ENCODE results near the gene LRRC7.

Gene LRRC7

DNA sequence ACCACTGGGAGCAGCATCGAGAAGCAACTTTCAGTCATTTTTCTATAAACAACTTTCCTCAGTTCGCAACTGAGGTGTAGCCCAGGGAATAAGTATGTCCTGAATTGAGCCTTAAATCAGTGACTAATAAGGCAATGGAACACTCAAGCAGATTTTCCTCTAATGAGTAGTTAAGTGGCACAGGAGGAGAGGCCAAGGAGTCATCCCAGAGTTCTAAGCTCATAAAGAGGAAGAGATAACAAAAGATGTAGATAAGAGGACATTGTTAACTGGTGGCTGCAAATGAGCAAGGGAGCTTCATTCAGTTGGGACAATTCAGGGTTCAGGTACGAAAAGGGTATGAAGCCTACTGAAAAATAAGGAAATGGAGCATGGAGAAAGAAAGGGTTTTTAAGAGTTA, 573.2 kb downstream of the LRRC7 start:
- H3K9me3 ChIP-seq (ENCODE audit: low read length): no peaks in the 10 kb centered on the region
- no peak overlapping the region for H3K27ac ChIP-seq (ENCODE audit: low read depth, low read length, poor library complexity, severe bottlenecking)
- no peaks in the 10 kb centered on the region for H3K9me2 ChIP-seq (ENCODE audit: low read depth, low read length)
- H3K79me2 ChIP-seq (ENCODE audit: insufficient read depth, low read length): no peaks in the 10 kb centered on the region
- no peaks in the 10 kb centered on the region for H4K20me1 ChIP-seq (ENCODE audit: insufficient read depth, low read length)
- H3K4me2 ChIP-seq (ENCODE audit: low read length): no peak overlapping the region
- no peak for TF ChIP-seq EZH2 (IDR thresholded peaks at IDR 0.05; ENCODE audit: borderline replicate concordance, low read length)
- no peak for TF ChIP-seq CTCF (IDR thresholded peaks at IDR 0.05; ENCODE audit: low read length)
- H2AFZ ChIP-seq (ENCODE audit: low read length): no peak overlapping the region
- H3K36me3 ChIP-seq (ENCODE audit: insufficient read depth, low read length): no peaks in the 10 kb centered on the region
- no peaks in the 10 kb centered on the region for H3K4me1 ChIP-seq (ENCODE audit: insufficient read depth, low read length, severe bottlenecking)
- H3K27me3 ChIP-seq (ENCODE audit: insufficient read depth, low read length): no peaks in the 10 kb centered on the region
- no peaks in the 10 kb centered on the region for H3F3A ChIP-seq (ENCODE audit: insufficient read depth, low read length)
- no peak overlapping the region for H3K4me3 ChIP-seq (ENCODE audit: low read depth, low read length, poor library complexity, severe bottlenecking)
- H3K9ac ChIP-seq (ENCODE audit: low read length): no peak overlapping the region

- Histone ChIP-seq H2AFZ (ENCODE audit: low read length) (no peak overlapping the region), H3K4me3 (ENCODE audit: low read depth, low read length, poor library complexity, severe bottlenecking) (no peak overlapping the region), H3K9ac (ENCODE audit: low read length) (no peak overlapping the region), H3K36me3 (ENCODE audit: insufficient read depth, low read length) (peaks cover 4% of the 10 kb centered on the region; the same call in 1 of the 2 replicates), H3K27ac (ENCODE audit: low read depth, low read length, poor library complexity, severe bottlenecking) (no peak overlapping the region), H3K27me3 (ENCODE audit: insufficient read depth, low read length) (no peaks in the 10 kb centered on the region), H3K9me2 (ENCODE audit: low read depth, low read length) (no peaks in the 10 kb centered on the region), H3K79me2 (ENCODE audit: insufficient read depth, low read length) (no peaks in the 10 kb centered on the region), H4K20me1 (ENCODE audit: insufficient read depth, low read length) (no peaks in the 10 kb centered on the region), H3K4me2 (ENCODE audit: low read length) (no peak overlapping the region), H3F3A (ENCODE audit: insufficient read depth, low read length) (no peaks in the 10 kb centered on the region), H3K9me3 (ENCODE audit: low read length) (no peaks in the 10 kb centered on the region), H3K4me1 (ENCODE audit: insufficient read depth, low read length, severe bottlenecking) (no peaks in the 10 kb centered on the region)
- TF ChIP-seq CTCF (IDR thresholded peaks at IDR 0.05; ENCODE audit: low read length): peak; percentile 37; the same call in 1 of the 2 replicates
- no peak for TF ChIP-seq EZH2 (IDR thresholded peaks at IDR 0.05; ENCODE audit: borderline replicate concordance, low read length)
These were observed 574.4 kb downstream of the LRRC7 start for GRCh38 chr1:70142075-70142474.

DNA sequence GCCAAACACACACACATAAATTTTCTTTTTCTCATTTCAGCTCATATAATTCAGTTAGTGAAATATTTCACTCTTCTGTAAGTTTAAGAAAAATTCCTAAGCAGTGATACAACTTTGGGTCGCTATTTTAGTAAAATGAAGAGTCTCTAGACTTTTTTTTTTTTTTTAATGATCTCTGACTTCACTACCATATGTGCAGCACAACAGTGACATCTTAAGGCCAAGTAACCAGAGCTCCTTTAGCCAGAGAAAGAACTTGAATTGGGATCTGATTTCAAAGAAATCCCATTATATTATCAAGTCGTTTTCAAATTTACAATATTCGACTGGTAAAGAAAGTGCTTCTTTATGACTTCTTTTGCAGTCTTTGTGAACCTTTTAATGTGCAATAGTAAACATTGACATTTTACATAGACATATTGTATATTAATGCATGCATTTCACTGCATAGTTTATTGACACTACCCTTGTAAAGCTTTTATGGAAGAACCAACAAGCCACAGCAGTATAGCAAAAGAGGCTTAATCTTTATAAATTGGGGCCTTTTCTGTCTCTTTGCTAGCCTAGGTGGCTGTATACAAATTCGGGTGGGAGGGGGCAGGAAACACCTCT, 575.4 kb downstream of the LRRC7 start:
- H3F3A ChIP-seq (ENCODE audit: insufficient read depth, low read length): no peaks in the 10 kb centered on the region
- no peak overlapping the region for H3K27ac ChIP-seq (ENCODE audit: low read depth, low read length, poor library complexity, severe bottlenecking)
- no peak overlapping the region for H3K9ac ChIP-seq (ENCODE audit: low read length)
- no peaks in the 10 kb centered on the region for H3K9me3 ChIP-seq (ENCODE audit: low read length)
- no peak overlapping the region for H3K4me2 ChIP-seq (ENCODE audit: low read length)
- H3K4me1 ChIP-seq (ENCODE audit: insufficient read depth, low read length, severe bottlenecking): no peaks in the 10 kb centered on the region
- H3K36me3 ChIP-seq (ENCODE audit: insufficient read depth, low read length): peaks cover 6% of the 10 kb centered on the region; the same call in 1 of the 2 replicates
- H2AFZ ChIP-seq (ENCODE audit: low read length): no peak overlapping the region
- H3K9me2 ChIP-seq (ENCODE audit: low read depth, low read length): no peaks in the 10 kb centered on the region
- H3K4me3 ChIP-seq (ENCODE audit: low read depth, low read length, poor library complexity, severe bottlenecking): no peak overlapping the region
- no peaks in the 10 kb centered on the region for H3K27me3 ChIP-seq (ENCODE audit: insufficient read depth, low read length)
- no peaks in the 10 kb centered on the region for H4K20me1 ChIP-seq (ENCODE audit: insufficient read depth, low read length)
- no peak for TF ChIP-seq CTCF (IDR thresholded peaks at IDR 0.05; ENCODE audit: low read length)
- TF ChIP-seq EZH2 (IDR thresholded peaks at IDR 0.05; ENCODE audit: borderline replicate concordance, low read length): no peak
- no peaks in the 10 kb centered on the region for H3K79me2 ChIP-seq (ENCODE audit: insufficient read depth, low read length)
